A549 (cell line): ENCODE results near the gene NUB1. TPM values are rescaled to one million over a fixed set of nuclear protein-coding genes. Genes with fewer than 3 reads are reported as not detected.

Source experiments
- ATAC-seq, 2 experiments: fragments of 200-7000 bp in 1 of 2; fragments of >200 bp in 1 of 2; cut with Nextera tagmentation in 1 of 2; cut with Tn5 transposase in 1 of 2; 3 replicates each; pipeline versions ENCODE4 v1.8.0 to v1.9.1; 2018 to 2020; ENCODE audit warnings: mild to moderate bottlenecking in 1 of 2, moderate library complexity in 1 of 2
- CTCF ChIA-PET: fragments of 300-600 bp; sonication (Branson Sonifier 250); formaldehyde crosslinking; extraction: SDS; loops from one replicate; lab custom pipeline; 2021; ENCODE audit warnings: antibody characterized with exemption, inconsistent platforms; lab: Yijun Ruan, JAX
- POLR2A ChIA-PET: fragments of 350-600 bp; formaldehyde crosslinking; extraction: SDS; loops from one replicate; lab custom pipeline; 2021; ENCODE audit warnings: antibody characterized with exemption, inconsistent platforms; lab: Yijun Ruan, JAX
- DNase-seq, 2 experiments: peaks; one replicate each; pipeline versions ENCODE4 v3.0.0 to v3.0.0-alpha.2; 2011 to 2016; ENCODE audit warnings: low read depth in 1 of 2, low spot score in 1 of 2
- FAIRE-seq: peaks from 2 replicates; lab custom pipeline; 2011; peaks lifted over from hg19 to GRCh38; lab: Jason Lieb, UNC
- H3K27ac ChIP-seq, 2 experiments: fragments of >200 bp; sonication (Bioruptor Twin); formaldehyde crosslinking; 3 replicates each; pipeline ENCODE4 v1.5.1; 2016 to 2017
- H3K4me1 ChIP-seq: fragments of >200 bp; sonication (Bioruptor Twin); formaldehyde crosslinking; 3 replicates; pipeline ENCODE4 v1.6.1; 2016
- H3K4me2 ChIP-seq: fragments of >200 bp; sonication (Bioruptor Twin); formaldehyde crosslinking; 3 replicates; pipeline ENCODE4 v1.6.1; 2016
- H3K4me3 ChIP-seq: fragments of >200 bp; sonication (Bioruptor Twin); formaldehyde crosslinking; 3 replicates; pipeline ENCODE4 v1.5.1; 2016
- H3K9me3 ChIP-seq: fragments of >200 bp; sonication (Bioruptor Twin); formaldehyde crosslinking; 3 replicates; pipeline ENCODE4 v1.6.1; 2016
- BHLHE40 ChIP-seq: IDR thresholded peaks from 2 replicates; pipeline ENCODE4 v1.6.1; 2012; ENCODE audit warnings: low read depth, low read length, inconsistent platforms
- CBX2 ChIP-seq: fragments of 200-600 bp; sonication (generic); IDR thresholded peaks from 2 replicates; pipeline ENCODE4 v1.6.1; 2016; ENCODE audit warnings: low read depth, mild to moderate bottlenecking, borderline replicate concordance
- CBX8 ChIP-seq: fragments of 200-600 bp; sonication (generic); IDR thresholded peaks from 2 replicates; pipeline ENCODE4 v1.6.1; 2016
- CEBPB ChIP-seq, 2 experiments: fragments of >200 bp in 1 of 2; sonication (Bioruptor Twin) in 1 of 2; formaldehyde crosslinking in 1 of 2; IDR thresholded peaks; 2 replicates each; pipeline ENCODE4 v1.6.1; 2012 to 2016
- E2F6 ChIP-seq: IDR thresholded peaks from 2 replicates; pipeline ENCODE4 v1.6.1; 2012; ENCODE audit warnings: low read depth, borderline replicate concordance
- EP300 ChIP-seq, 2 experiments: fragments of >200 bp; sonication (Bioruptor Twin); formaldehyde crosslinking; IDR thresholded peaks; 2 replicates in 1 of 2; 3 replicates in 1 of 2; pipeline ENCODE4 v1.6.1; 2016 to 2017
- FOSB ChIP-seq: fragments of 250-450 bp; sonication (Bioruptor Pico); IDR thresholded peaks from 2 replicates; pipeline ENCODE4 v1.5.0; 2020; ENCODE audit warnings: mild to moderate bottlenecking, moderate library complexity
- GATA3 ChIP-seq: IDR thresholded peaks from 2 replicates; pipeline ENCODE4 v1.6.1; 2012; ENCODE audit warnings: borderline replicate concordance
- HDAC2 ChIP-seq: fragments of 200-600 bp; sonication (generic); IDR thresholded peaks from 2 replicates; pipeline ENCODE4 v1.6.1; 2016
- HOXB13 ChIP-seq: fragments of 250-450 bp; sonication (Bioruptor Pico); IDR thresholded peaks from 2 replicates; pipeline ENCODE4 v1.5.0; 2020; ENCODE audit warnings: low read depth, mild to moderate bottlenecking, moderate library complexity
- JUNB ChIP-seq: fragments of >200 bp; sonication (Bioruptor Twin); formaldehyde crosslinking; IDR thresholded peaks from 2 replicates; pipeline ENCODE4 v1.6.1; 2016
- KDM1A ChIP-seq: fragments of 200-600 bp; sonication (generic); IDR thresholded peaks from 2 replicates; pipeline ENCODE4 v1.6.1; 2016; ENCODE audit warnings: low read depth, mild to moderate bottlenecking
- KDM5A ChIP-seq: fragments of 200-600 bp; sonication (generic); IDR thresholded peaks from 2 replicates; pipeline ENCODE4 v1.6.1; 2016; ENCODE audit warnings: antibody characterized with exemption, mild to moderate bottlenecking
- MYC ChIP-seq: IDR thresholded peaks from 2 replicates; pipeline ENCODE4 v1.6.1; 2012; ENCODE audit warnings: mild to moderate bottlenecking, inconsistent platforms, low read length, improper control_type of control experiment, borderline replicate concordance
- NFE2L2 ChIP-seq: fragments of 150-350 bp; conservative IDR thresholded peaks from 2 replicates; pipeline ENCODE4 v1.6.1; 2014; ENCODE audit warnings: low read length
- NPAS2 ChIP-seq: fragments of 250-450 bp; sonication (Bioruptor Pico); IDR thresholded peaks from 2 replicates; pipeline ENCODE4 v1.8.0; 2022; ENCODE audit warnings: mild to moderate bottlenecking, moderate library complexity, borderline replicate concordance
- POLR2AphosphoS2 ChIP-seq: conservative IDR thresholded peaks from 2 replicates; pipeline ENCODE4 v1.6.1; 2012; ENCODE audit warnings: low read length, improper control_type of control experiment, inconsistent platforms
- RAD21 ChIP-seq, 2 experiments: fragments of >200 bp in 1 of 2; sonication (Bioruptor Twin) in 1 of 2; formaldehyde crosslinking in 1 of 2; IDR thresholded peaks in 1 of 2; conservative IDR thresholded peaks in 1 of 2; 2 replicates in 1 of 2; 3 replicates in 1 of 2; pipeline ENCODE4 v1.6.1; 2012 to 2018; ENCODE audit warnings: inconsistent platforms in 1 of 2
- RARB ChIP-seq: fragments of 250-450 bp; sonication (Bioruptor Pico); IDR thresholded peaks from 2 replicates; pipeline ENCODE4 v1.8.0; 2021; ENCODE audit warnings: mild to moderate bottlenecking, moderate library complexity
- RNF2 ChIP-seq: fragments of 200-600 bp; sonication (generic); IDR thresholded peaks from 2 replicates; pipeline ENCODE4 v1.6.1; 2016; ENCODE audit warnings: low read depth, mild to moderate bottlenecking, antibody characterized with exemption, moderate library complexity, borderline replicate concordance
- TFCP2L1 ChIP-seq: fragments of 250-450 bp; sonication (Bioruptor Pico); IDR thresholded peaks from 2 replicates; pipeline ENCODE4 v1.5.0; 2021; ENCODE audit warnings: mild to moderate bottlenecking
- TP53 ChIP-seq: fragments of 250-450 bp; sonication (Bioruptor Pico); IDR thresholded peaks from 2 replicates; pipeline ENCODE4 v1.5.0; 2021; ENCODE audit warnings: mild to moderate bottlenecking, moderate library complexity
- USF2 ChIP-seq: fragments of 450-650 bp; IDR thresholded peaks from 2 replicates; pipeline ENCODE4 v1.6.1; 2014; ENCODE audit warnings: antibody characterized with exemption
- ZC3H11A ChIP-seq: fragments of 450-650 bp; IDR thresholded peaks from 2 replicates; pipeline ENCODE4 v1.6.1; 2014; ENCODE audit warnings: antibody characterized with exemption, mild to moderate bottlenecking
- ZFP36 ChIP-seq: fragments of 450-650 bp; IDR thresholded peaks from 2 replicates; pipeline ENCODE4 v1.6.1; 2014; ENCODE audit warnings: borderline replicate concordance; ENCODE audit not compliant: partially characterized antibody
- WGBS: methylation state at CpG from one replicate; pipeline ENCODE4 v1.1.6; 2017; ENCODE audit errors: missing lambda C conversion rate; 5-methylcytosine and 5-hydroxymethylcytosine counted together
- polyA plus RNA-seq, 4 experiments: library from polyadenylated mRNA; depleted of rRNA in 3 of 4; stranded (reverse); fragments of >200 nt; fragmentation: RNase III in 1 of 4; extraction: RNeasy Plus Mini Kit Qiagen cat#74134 plus additional on column Dnase treatment in 1 of 4; gene quantifications; 2 replicates in 3 of 4; 3 replicates in 1 of 4; pipeline ENCODE4 v1.2.3, GENCODE V29; 2011 to 2017

Gene NUB1
- polyA plus RNA-seq, 2 of the 4 experiments (the other 2 are of a cell fraction): 45.0 to 105 TPM

GRCh38 chr7:151399305-151399601, 57.6 kb downstream of the NUB1 start:
- Histone ChIP-seq H3K27ac (no peak overlapping the region), H3K4me3 (no peak overlapping the region), H3K4me2 (no peak overlapping the region), H3K4me1 (peaks cover 10% of the 10 kb centered on the region), H3K9me3 (no peaks in the 10 kb centered on the region)
- ChIA-PET POLR2A (no interaction called here), CTCF (interaction anchor here (1.0 to 3.1 kb wide), 5 partner anchors 23 to 53 kb away, joined by 3 to 10 read pairs (median 7); no protein-coding TSS in a partner anchor)
- ATAC-seq (no peak), DNase-seq (no peak), FAIRE-seq (no peak)
- WGBS: 68% methylated on average over 4 of the region's 7 CpGs
- TF ChIP-seq NPAS2 (CRISPR knock-in tag) (no peak), HOXB13 (CRISPR knock-in tag) (no peak), RARB (CRISPR knock-in tag) (no peak)

- WGBS: 87% methylated on average over 9 of the region's 14 CpGs
- CTCF ChIA-PET: interaction anchor here (1.1 to 3.1 kb wide), 5 partner anchors 31 to 52 kb away, joined by 3 to 10 read pairs (median 7); no protein-coding TSS in a partner anchor
Measured at GRCh38 chr7:151399906-151400305, 58.3 kb downstream of the NUB1 start.

GRCh38 chr7:151400626-151401315, 59.2 kb downstream of the NUB1 start:
- ATAC-seq (no peak), FAIRE-seq (no peak), DNase-seq (no peak)
- WGBS: 62% methylated on average over 14 of the region's 14 CpGs
- ChIA-PET CTCF (interaction anchor here (0.7 to 3.1 kb wide), 5 partner anchors 32 to 49 kb away, joined by 3 to 10 read pairs (median 4); no protein-coding TSS in a partner anchor), POLR2A (no interaction called here)
- H3K4me3 ChIP-seq: no peak overlapping the region
- H3K9me3 ChIP-seq: no peaks in the 10 kb centered on the region
- no peak for TF ChIP-seq HDAC2
- no peak for TF ChIP-seq RNF2
- TF ChIP-seq GATA3: no peak
- no peak for TF ChIP-seq NFE2L2
- TF ChIP-seq TP53: no peak
- TF ChIP-seq TFCP2L1 (CRISPR knock-in tag): no peak
- no peak for TF ChIP-seq MYC
- no peak for TF ChIP-seq JUNB
- TF ChIP-seq RAD21 (conservative IDR thresholded peaks at IDR 0.05 in 1 of 2, IDR thresholded peaks at IDR 0.05 in 1 of 2): no peak
- no peak for TF ChIP-seq ZFP36
- TF ChIP-seq EP300 (IDR thresholded peaks at IDR 0.05): no peak
- no peak for TF ChIP-seq KDM5A
- TF ChIP-seq KDM1A: no peak
- TF ChIP-seq CBX2: no peak
- TF ChIP-seq POLR2AphosphoS2: no peak
- TF ChIP-seq USF2: no peak
- no peak for TF ChIP-seq BHLHE40
- no peak for TF ChIP-seq FOSB (CRISPR knock-in tag)
- no peak for TF ChIP-seq CEBPB (IDR thresholded peaks at IDR 0.05)
- no peak overlapping the region; a peak in 1 of 6 replicates for H3K27ac ChIP-seq
- peaks cover 20% of the 10 kb centered on the region for H3K4me1 ChIP-seq
- no peak overlapping the region for H3K4me2 ChIP-seq

More at GRCh38 chr7:151399906-151400305, 58.3 kb downstream of the NUB1 start:
- H3K4me3 ChIP-seq: no peak overlapping the region
- H3K4me2 ChIP-seq: no peak overlapping the region
- FAIRE-seq (no peak), DNase-seq (no peak), ATAC-seq (no peak)
- H3K4me1 ChIP-seq: peaks cover 17% of the 10 kb centered on the region
- no peak for TF ChIP-seq EP300 (IDR thresholded peaks at IDR 0.05)
- TF ChIP-seq E2F6: no peak
- no peak for TF ChIP-seq CBX8
- TF ChIP-seq ZC3H11A: no peak
- no peak for TF ChIP-seq USF2
- H3K27ac ChIP-seq: no peak overlapping the region
- H3K9me3 ChIP-seq: no peaks in the 10 kb centered on the region
- POLR2A ChIA-PET: no interaction called here
